Large intestine (tissue), 3 donors: ENCODE measurements around the gene SRPRA. TPM values are rescaled to one million over a fixed set of nuclear protein-coding genes. Genes with fewer than 3 reads are reported as not detected.

Source experiments
- DNase-seq, 2 donors: peaks; one replicate each; pipeline versions ENCODE4 v3.0.0 to v3.0.0-alpha.2; 2013
- H3K27ac ChIP-seq: one replicate; pipeline ENCODE4 v1.5.1; 2013; ENCODE audit warnings: low read length
- H3K27me3 ChIP-seq: 2 replicates; pipeline ENCODE4 v1.6.1; 2013; ENCODE audit warnings: low read length; ENCODE audit not compliant: control insufficient read depth, insufficient read depth
- H3K36me3 ChIP-seq: 2 replicates; pipeline ENCODE4 v1.6.1; 2013; ENCODE audit warnings: low read length; ENCODE audit not compliant: control insufficient read depth, insufficient read depth
- H3K4me1 ChIP-seq: one replicate; pipeline ENCODE4 v1.6.1; 2013; ENCODE audit warnings: low read length; ENCODE audit not compliant: control insufficient read depth, insufficient read depth
- H3K4me3 ChIP-seq: one replicate; pipeline ENCODE4 v1.5.1; 2013; ENCODE audit warnings: low read length
- H3K9me3 ChIP-seq: one replicate; pipeline ENCODE4 v1.6.1; 2013; ENCODE audit warnings: mild to moderate bottlenecking, low read depth, low read length, moderate library complexity; ENCODE audit not compliant: control insufficient read depth
- WGBS: methylation state at CpG from one replicate; pipeline ENCODE4 v1.1.5; 2013; ENCODE audit warnings: low lambda C conversion rate; ENCODE audit not compliant: insufficient coverage; 5-methylcytosine and 5-hydroxymethylcytosine counted together
- polyA plus RNA-seq: library from polyadenylated mRNA; unstranded; fragments of 120-200 nt; gene quantifications from one replicate; pipeline ENCODE4 v1.2.1, GENCODE V29; 2013

SRPRA gene
- polyA plus RNA-seq, 1 donor = 74.8 TPM

GRCh38 chr11:126233391-126233790 lies 35.3 kb downstream of the SRPRA start:
- H3K9me3 ChIP-seq = no peaks in the 10 kb centered on the region
- H3K27ac ChIP-seq = no peak overlapping the region
- H3K27me3 ChIP-seq = no peaks in the 10 kb centered on the region
- no peak overlapping the region for H3K4me3 ChIP-seq
- WGBS = 100% methylated on average over 1 of the region's 4 CpGs
- peaks cover 14% of the 10 kb centered on the region for H3K36me3 ChIP-seq
- no peaks in the 10 kb centered on the region for H3K4me1 ChIP-seq
- DNase-seq = no peak

- Histone ChIP-seq H3K27me3 (no peaks in the 10 kb centered on the region), H3K36me3 (peaks cover 9% of the 10 kb centered on the region), H3K4me1 (no peaks in the 10 kb centered on the region), H3K9me3 (no peaks in the 10 kb centered on the region), H3K27ac (no peak overlapping the region), H3K4me3 (no peak overlapping the region)
- DNase-seq = no peak
- WGBS = 100% methylated on average over 1 of the region's 3 CpGs
Observed at GRCh38 chr11:126232683-126233082, 36.0 kb downstream of the SRPRA start.

GRCh38 chr11:126231725-126232459 lies 36.8 kb downstream of the SRPRA start:
- Histone ChIP-seq H3K36me3 (peaks cover 9% of the 10 kb centered on the region), H3K4me1 (no peaks in the 10 kb centered on the region), H3K9me3 (no peaks in the 10 kb centered on the region), H3K27me3 (no peaks in the 10 kb centered on the region), H3K27ac (no peak overlapping the region), H3K4me3 (no peak overlapping the region)
- WGBS = 100% methylated on average over 4 of the region's 6 CpGs
- peak in 1 of 2 donors; percentile 16 for DNase-seq

- Histone ChIP-seq H3K4me3 (no peak overlapping the region), H3K9me3 (no peaks in the 10 kb centered on the region), H3K36me3 (peaks cover 3% of the 10 kb centered on the region), H3K27me3 (no peaks in the 10 kb centered on the region), H3K4me1 (no peaks in the 10 kb centered on the region), H3K27ac (no peak overlapping the region)
- 100% methylated on average over 1 of the region's 3 CpGs for WGBS
- no peak for DNase-seq
Observed at GRCh38 chr11:126229858-126230540, 38.7 kb downstream of the SRPRA start.

- no CpG with 5 or more reads among the region's 15 CpGs for WGBS
- Histone ChIP-seq H3K4me1 (no peaks in the 10 kb centered on the region), H3K4me3 (no peak overlapping the region), H3K36me3 (no peaks in the 10 kb centered on the region), H3K27ac (no peak overlapping the region), H3K9me3 (no peaks in the 10 kb centered on the region), H3K27me3 (no peaks in the 10 kb centered on the region)
- DNase-seq = no peak
Observed at GRCh38 chr11:126226334-126227084, 42.2 kb downstream of the SRPRA start.

GRCh38 chr11:126225295-126225665 lies 43.4 kb downstream of the SRPRA start:
- Histone ChIP-seq H3K36me3 (no peaks in the 10 kb centered on the region), H3K27ac (no peak overlapping the region), H3K9me3 (no peaks in the 10 kb centered on the region), H3K4me3 (no peak overlapping the region), H3K27me3 (no peaks in the 10 kb centered on the region), H3K4me1 (no peaks in the 10 kb centered on the region)
- WGBS = 100% methylated on average over 1 of the region's 2 CpGs
- no peak for DNase-seq

GRCh38 chr11:126224647-126225294 lies 43.9 kb downstream of the SRPRA start:
- 100% methylated on average over 3 of the region's 6 CpGs for WGBS
- no peaks in the 10 kb centered on the region for H3K4me1 ChIP-seq
- no peak for DNase-seq
- no peak overlapping the region for H3K27ac ChIP-seq
- H3K4me3 ChIP-seq = no peak overlapping the region
- no peaks in the 10 kb centered on the region for H3K36me3 ChIP-seq
- no peaks in the 10 kb centered on the region for H3K27me3 ChIP-seq
- H3K9me3 ChIP-seq = no peaks in the 10 kb centered on the region

- no peaks in the 10 kb centered on the region for H3K27me3 ChIP-seq
- no peak overlapping the region for H3K27ac ChIP-seq
- H3K36me3 ChIP-seq = no peaks in the 10 kb centered on the region
- H3K9me3 ChIP-seq = no peaks in the 10 kb centered on the region
- peak in 1 of 2 donors; percentile 17 for DNase-seq
- no peak overlapping the region for H3K4me3 ChIP-seq
- no CpG with 5 or more reads among the region's 4 CpGs for WGBS
- peaks cover 2% of the 10 kb centered on the region for H3K4me1 ChIP-seq
Observed at GRCh38 chr11:126219547-126219946, 49.1 kb downstream of the SRPRA start.

- no peak overlapping the region for H3K27ac ChIP-seq
- H3K9me3 ChIP-seq = no peaks in the 10 kb centered on the region
- peak in 1 of 2 donors; percentile 19 for DNase-seq
- H3K27me3 ChIP-seq = no peaks in the 10 kb centered on the region
- no peak overlapping the region for H3K4me3 ChIP-seq
- no CpG with 5 or more reads among the region's 1 CpG for WGBS
- peaks cover 12% of the 10 kb centered on the region for H3K4me1 ChIP-seq
- H3K36me3 ChIP-seq = no peaks in the 10 kb centered on the region
Observed at GRCh38 chr11:126217491-126217890, 51.2 kb downstream of the SRPRA start.
